Natural killer cell treated with Interleukin-12 subunit alpha and Interleukin-12 subunit beta and Interleukin-15 and Interleukin-18, amount 100 ng/mL, for 72 hours (primary cell): ENCODE measurements around the gene DUXB. TPM values are rescaled to one million over a fixed set of nuclear protein-coding genes. Genes with fewer than 3 reads are reported as not detected.

Experiments
- ATAC-seq, 2 donors: fragments of 150-1000 bp; cut with Tn5 transposase in 1 of 2; sonication (Bioruptor Pico), chemical (Tn5 transposase) in 1 of 2; 2 replicates each; pipeline ENCODE4 v1.10.0; 2021
- DNase-seq: peaks from one replicate; pipeline ENCODE4 v3.0.0; 2022; ENCODE audit warnings: low spot score
- H3K27ac Mint-ChIP-seq, 2 donors: 1 replicate in 1 of 2; 2 replicates in 1 of 2; pipeline ENCODE4 v1.8.0; 2022; ENCODE audit warnings: mixed read lengths in 2 of 2, mild to moderate bottlenecking in 1 of 2, moderate library complexity in 1 of 2
- H3K27me3 Mint-ChIP-seq, 2 donors: 1 replicate in 1 of 2; 2 replicates in 1 of 2; pipeline ENCODE4 v1.8.0; 2022; ENCODE audit warnings: mixed read lengths in 2 of 2
- H3K36me3 Mint-ChIP-seq: one replicate; pipeline ENCODE4 v1.8.0; 2022; ENCODE audit warnings: mixed read lengths
- H3K4me1 Mint-ChIP-seq, 2 donors: 1 replicate in 1 of 2; 2 replicates in 1 of 2; pipeline ENCODE4 v1.8.0; 2022; ENCODE audit warnings: low read depth in 2 of 2, mixed read lengths in 2 of 2, mild to moderate bottlenecking in 1 of 2
- H3K4me3 Mint-ChIP-seq: one replicate; pipeline ENCODE4 v1.8.0; 2022; ENCODE audit warnings: mixed read lengths
- H3K9me3 Mint-ChIP-seq: 2 replicates; pipeline ENCODE4 v1.8.0; 2022; ENCODE audit warnings: mixed read lengths
- total RNA-seq, 2 donors: library from RNA; stranded (reverse); gene quantifications; one replicate each; pipeline ENCODE4 v1.2.3, GENCODE V29; 2022

The DUXB gene
- total RNA-seq, 2 donors from 2014 or later: not detected

DNA sequence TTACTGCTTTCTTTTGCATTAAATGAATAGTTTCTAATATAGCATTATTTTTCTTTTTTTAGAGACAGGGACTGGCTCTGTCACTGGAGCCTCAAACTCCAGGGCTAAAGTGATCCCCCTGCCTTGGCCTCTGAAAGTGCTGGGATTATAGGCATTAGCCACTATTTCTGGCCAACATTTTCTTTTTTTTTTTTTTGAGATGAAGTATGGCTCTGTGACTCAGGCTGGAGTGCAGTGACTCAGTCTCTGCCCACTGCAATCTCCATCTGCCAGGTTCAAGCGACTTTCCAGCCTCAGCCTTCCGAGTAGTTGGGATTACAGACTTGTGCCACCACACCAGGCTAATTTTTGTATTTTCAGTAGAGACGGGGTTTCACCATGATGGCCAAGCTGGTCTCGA is 2.0 kb upstream of the DUXB start:
- Mint-ChIP-seq H3K27ac (no peak overlapping the region), H3K36me3 (no peaks in the 10 kb centered on the region), H3K4me3 (no peak overlapping the region), H3K9me3 (no peaks in the 10 kb centered on the region), H3K4me1 (no peaks in the 10 kb centered on the region), H3K27me3 (peaks cover 0 to under 1% of the 10 kb centered on the region in 2 donors)
- no peak for ATAC-seq
- no peak for DNase-seq

DNA sequence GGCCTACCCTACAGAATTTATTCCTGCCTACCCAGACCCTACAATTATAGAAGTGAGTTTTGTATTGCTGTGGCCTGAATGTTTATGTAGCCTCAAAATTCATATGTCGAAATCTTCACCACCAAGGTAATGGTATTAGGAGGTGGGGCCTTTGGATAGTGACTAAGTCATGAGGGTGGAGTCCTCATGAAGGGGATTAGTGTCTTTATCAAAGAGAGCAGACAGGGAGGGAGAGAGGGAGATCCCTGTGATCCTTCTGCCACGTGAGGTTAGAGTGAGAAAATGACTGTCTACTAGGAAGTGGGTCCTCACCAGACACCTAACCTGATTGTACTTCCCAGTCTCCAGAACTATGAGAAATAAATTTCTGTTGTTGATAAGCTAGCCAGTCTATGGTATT is 981 bp upstream of the DUXB start:
- no peaks in the 10 kb centered on the region for H3K27me3 Mint-ChIP-seq
- DNase-seq: no peak
- no peak overlapping the region for H3K27ac Mint-ChIP-seq
- no peaks in the 10 kb centered on the region for H3K9me3 Mint-ChIP-seq
- no peaks in the 10 kb centered on the region for H3K36me3 Mint-ChIP-seq
- H3K4me1 Mint-ChIP-seq: no peaks in the 10 kb centered on the region
- no peak overlapping the region for H3K4me3 Mint-ChIP-seq
- ATAC-seq: no peak

DNA sequence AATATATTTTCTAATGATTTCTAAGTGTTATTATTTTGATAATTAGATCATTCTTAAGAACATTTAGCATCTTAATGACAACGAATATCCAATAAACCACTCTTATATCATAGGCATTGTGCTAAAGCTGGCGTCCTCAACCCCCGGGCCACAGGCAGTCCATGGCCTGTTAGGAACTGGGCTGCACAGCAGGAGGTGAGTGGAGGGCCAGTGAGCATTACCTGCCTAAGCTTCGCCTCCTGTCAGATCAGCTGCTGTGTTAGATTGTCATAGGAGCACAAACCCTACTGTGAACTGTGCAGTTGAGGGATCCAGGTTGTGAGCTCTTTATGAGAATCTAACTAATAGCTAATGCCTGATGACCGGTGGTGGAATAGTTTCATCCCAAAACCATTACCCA is 3.7 kb downstream of the DUXB start:
- Mint-ChIP-seq H3K4me3 (no peak overlapping the region), H3K9me3 (no peaks in the 10 kb centered on the region), H3K4me1 (no peaks in the 10 kb centered on the region), H3K27me3 (no peaks in the 10 kb centered on the region), H3K36me3 (no peaks in the 10 kb centered on the region), H3K27ac (no peak overlapping the region)
- no peak for DNase-seq
- ATAC-seq: no peak

DNA sequence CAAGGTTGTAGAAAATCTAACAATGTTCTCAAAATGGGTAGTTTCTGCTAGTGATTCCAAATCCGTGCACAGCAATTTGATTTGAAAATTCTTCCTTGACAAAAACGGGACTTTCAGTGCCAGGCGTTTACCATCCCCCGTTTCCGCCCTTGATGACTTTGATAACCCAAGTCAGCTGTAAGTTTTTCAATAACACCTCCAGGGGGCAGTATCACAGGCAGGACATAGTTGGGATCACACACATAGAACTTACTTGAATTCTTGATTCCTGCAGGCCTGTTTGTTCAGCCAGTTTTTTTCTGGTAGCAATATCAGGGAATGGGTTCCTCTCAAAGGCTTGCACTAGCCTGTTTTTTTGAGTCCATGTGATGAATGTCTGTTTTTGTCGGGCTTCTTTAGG is 5.6 kb downstream of the DUXB start:
- Mint-ChIP-seq H3K4me3 (no peak overlapping the region), H3K27ac (no peak overlapping the region), H3K4me1 (no peaks in the 10 kb centered on the region), H3K36me3 (no peaks in the 10 kb centered on the region), H3K9me3 (no peaks in the 10 kb centered on the region), H3K27me3 (no peaks in the 10 kb centered on the region)
- ATAC-seq: no peak
- DNase-seq: no peak

DNA sequence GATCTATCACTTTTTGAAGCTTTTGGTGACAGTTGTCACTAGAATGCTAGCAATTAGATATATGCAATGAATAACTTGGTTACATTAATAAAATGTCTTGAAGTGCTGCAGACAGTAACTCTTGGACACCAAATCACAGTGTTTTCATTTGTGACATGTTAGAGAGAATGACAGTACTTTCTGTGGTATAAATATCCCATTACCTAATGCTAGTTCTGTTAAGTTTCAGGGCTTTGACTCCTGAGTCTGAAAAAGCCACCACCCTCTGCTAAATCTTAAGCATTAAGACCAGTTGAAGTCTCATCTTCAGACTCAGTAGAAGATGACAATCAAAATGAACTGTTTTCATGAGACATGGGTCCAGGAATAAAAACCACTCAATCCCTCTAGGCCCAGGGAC is 13.9 kb downstream of the DUXB start:
- Mint-ChIP-seq H3K27ac (no peak overlapping the region), H3K9me3 (no peaks in the 10 kb centered on the region), H3K27me3 (peaks cover 0 to 14% of the 10 kb centered on the region in 2 donors), H3K36me3 (no peaks in the 10 kb centered on the region), H3K4me3 (no peak overlapping the region), H3K4me1 (no peaks in the 10 kb centered on the region)
- DNase-seq (no peak), ATAC-seq (no peak)

DNA sequence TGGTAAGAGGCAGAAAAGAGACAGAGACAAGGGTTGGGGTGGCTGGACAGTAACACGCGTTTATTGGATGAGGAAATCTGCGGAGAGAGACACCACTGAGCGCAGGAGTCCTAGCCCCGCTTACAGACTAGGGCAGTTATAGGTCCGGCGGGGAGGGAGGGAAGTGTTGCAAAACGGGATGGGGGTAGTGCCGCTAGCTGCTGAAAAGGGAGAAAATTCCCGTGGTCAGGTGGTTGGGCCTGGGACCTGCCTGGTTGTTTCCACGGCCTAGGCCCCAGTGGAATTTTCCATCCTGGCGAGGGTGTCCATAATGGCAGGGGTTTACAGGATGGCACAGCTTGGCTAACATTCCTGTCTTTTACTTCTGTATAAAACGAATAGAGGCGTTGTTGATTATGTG is 19.0 kb downstream of the DUXB start:
- Mint-ChIP-seq H3K4me1 (no peaks in the 10 kb centered on the region), H3K36me3 (no peaks in the 10 kb centered on the region), H3K9me3 (no peaks in the 10 kb centered on the region), H3K4me3 (no peak overlapping the region), H3K27me3 (peaks cover 0 to 14% of the 10 kb centered on the region in 2 donors), H3K27ac (no peak overlapping the region)
- DNase-seq: no peak
- no peak for ATAC-seq

DNA sequence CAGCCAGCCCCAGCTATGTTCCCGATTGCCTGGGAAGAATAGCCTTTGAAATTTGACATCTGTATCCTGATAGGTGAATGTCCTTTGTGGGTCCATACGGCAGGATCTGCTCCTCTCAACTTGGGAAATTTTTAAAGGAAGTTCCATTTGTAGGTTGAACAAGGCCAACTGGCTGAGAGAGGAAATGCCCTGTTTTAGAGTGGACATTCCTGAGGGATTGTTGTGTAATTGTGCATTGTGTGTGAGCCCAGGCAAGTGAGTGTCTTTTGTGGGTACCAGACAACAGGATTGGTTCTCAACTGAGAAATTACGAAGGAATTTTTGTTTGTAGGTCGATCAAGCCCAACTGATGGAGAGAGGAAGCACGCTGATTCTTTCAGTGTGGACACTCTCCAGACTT is 21.9 kb downstream of the DUXB start:
- no peaks in the 10 kb centered on the region for H3K4me1 Mint-ChIP-seq
- ATAC-seq: no peak

DNA sequence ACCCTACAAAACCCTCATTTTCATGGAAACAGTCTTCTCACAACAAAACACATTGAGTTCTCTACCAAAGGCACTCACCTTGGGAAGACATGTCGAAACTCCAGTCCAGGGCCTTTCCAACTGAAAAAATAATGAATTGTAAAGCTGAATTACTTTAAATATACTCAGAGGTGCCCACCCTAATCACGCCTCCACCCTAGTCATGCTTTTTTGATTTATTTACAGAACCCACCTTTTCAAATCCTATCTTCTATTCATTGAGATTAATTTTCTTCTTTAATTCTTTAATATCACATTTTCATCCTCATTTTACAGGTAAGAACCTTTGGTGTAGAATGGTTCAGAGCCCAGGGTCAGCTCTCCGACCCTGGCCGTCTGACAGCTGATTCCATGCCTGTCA is 24.4 kb downstream of the DUXB start, which contains the start of gene CPHXL2:
CPHXL2 (minus strand) TSS at position 101 of the 400 bp plus-strand sequence; CDS start at position 91, 10 bp downstream.
- Mint-ChIP-seq H3K36me3 (no peaks in the 10 kb centered on the region), H3K27me3 (no peaks in the 10 kb centered on the region), H3K9me3 (no peaks in the 10 kb centered on the region), H3K4me3 (no peak within 1 kb of the TSS), H3K4me1 (no peaks in the 10 kb centered on the region), H3K27ac (no peak within 1 kb of the TSS)
- DNase-seq (no peak), ATAC-seq (no peak)

More for the DNA sequence above, 21.9 kb downstream of the DUXB start:
- H3K9me3 Mint-ChIP-seq: no peaks in the 10 kb centered on the region
- no peak for DNase-seq
- H3K27me3 Mint-ChIP-seq: peaks cover 0 to 11% of the 10 kb centered on the region in 2 donors
- no peak overlapping the region for H3K27ac Mint-ChIP-seq
- no peaks in the 10 kb centered on the region for H3K36me3 Mint-ChIP-seq
- no peak overlapping the region for H3K4me3 Mint-ChIP-seq

DNA sequence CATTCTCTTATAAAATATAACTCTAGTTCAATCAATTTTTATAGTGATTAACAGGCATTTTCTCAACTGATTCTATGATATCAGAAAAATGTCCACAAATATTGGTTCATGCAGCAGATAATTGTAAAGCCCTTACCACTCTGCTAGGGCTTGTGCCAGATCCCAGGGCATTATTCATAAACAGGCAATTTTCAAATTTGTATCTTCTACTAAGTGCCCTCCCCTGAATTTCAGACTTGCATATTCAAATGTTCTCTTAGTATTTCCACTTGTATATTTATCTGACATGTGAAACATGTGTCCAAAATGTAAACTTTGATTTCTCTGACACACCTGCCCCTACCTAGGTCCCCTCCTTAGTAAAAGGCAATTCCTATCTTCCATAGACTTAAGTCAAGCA is 33.8 kb downstream of the DUXB start:
- Mint-ChIP-seq H3K36me3 (no peaks in the 10 kb centered on the region), H3K27ac (no peak overlapping the region)

DNA sequence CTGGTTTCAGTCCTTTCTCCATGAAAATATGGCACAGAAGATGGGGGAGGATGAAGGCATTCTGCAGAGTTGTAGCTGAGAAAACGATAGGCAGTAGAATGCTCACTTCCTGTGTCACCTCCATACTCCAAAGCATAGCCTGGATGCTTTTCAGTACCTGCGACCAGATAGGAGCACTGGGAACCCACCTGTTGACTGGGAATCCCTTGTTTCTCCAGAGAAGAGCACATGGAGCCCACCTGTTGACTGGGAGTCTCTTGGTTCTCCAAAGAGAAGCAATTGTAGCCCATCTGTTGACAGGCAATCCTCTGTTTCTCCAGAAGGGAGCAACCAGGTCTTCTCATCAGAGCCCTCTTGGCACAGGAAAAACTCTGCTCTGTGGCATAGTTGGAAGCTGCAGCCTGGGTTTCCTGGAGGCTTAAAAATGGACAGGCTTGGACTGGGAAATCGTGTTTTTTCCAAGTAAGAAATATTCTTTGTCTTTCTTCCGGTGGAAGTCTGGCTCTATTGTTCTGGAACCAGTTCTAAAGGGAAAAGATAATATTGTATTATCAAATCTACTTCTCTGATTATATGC is 40.4 kb downstream of the DUXB start:
- Mint-ChIP-seq H3K27ac (no peak overlapping the region), H3K27me3 (no peaks in the 10 kb centered on the region), H3K4me1 (peaks cover 6 to 11% of the 10 kb centered on the region in 2 donors), H3K4me3 (no peak overlapping the region), H3K36me3 (peaks cover 15% of the 10 kb centered on the region), H3K9me3 (no peaks in the 10 kb centered on the region)
- no peak for ATAC-seq
- DNase-seq: no peak

More for the DNA sequence above, 33.8 kb downstream of the DUXB start:
- H3K9me3 Mint-ChIP-seq: no peaks in the 10 kb centered on the region
- DNase-seq (no peak), ATAC-seq (no peak)
- H3K4me3 Mint-ChIP-seq: no peak overlapping the region
- H3K4me1 Mint-ChIP-seq: peaks cover 0 to 3% of the 10 kb centered on the region in 2 donors
- no peaks in the 10 kb centered on the region for H3K27me3 Mint-ChIP-seq

DNA sequence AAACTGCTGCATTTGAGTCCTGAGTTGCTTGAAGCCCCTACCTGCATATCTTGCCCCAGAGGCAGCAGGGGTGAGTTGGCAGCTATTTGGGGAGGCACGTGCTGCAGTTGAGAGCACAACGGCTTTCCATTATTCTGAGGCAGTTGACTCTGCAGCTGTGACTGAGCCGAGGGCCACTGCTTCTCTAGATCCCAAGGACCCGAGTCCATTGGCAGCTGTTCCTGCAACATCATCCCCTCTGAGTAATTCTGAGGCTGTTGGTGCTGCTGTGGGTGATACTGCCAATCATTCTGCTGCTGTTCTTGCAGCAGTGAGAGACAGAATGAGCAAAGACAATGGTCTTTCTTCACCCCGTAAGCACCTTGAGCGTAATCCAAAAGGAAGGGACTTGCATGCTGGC is 40.9 kb downstream of the DUXB start:
- peaks cover 18% of the 10 kb centered on the region for H3K36me3 Mint-ChIP-seq

DNA sequence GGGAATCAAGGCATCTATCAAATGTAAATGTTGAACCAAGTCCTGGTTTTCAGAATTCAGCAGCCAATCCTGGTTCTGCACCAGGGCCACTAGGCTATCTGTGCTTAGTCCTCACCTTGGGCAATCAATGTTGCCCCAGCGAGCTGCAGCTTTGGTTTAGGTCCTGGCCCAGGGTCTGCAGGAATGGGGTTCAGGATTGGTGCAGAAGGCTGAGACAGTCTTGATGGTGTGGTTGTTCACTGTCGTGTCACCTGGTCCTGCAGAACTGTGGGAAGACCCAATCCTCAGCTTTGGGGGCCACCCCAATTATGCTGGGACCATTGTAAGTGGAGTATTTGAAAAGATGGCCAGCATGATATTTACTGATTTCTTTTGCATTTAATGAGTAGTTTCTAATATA is 43.1 kb downstream of the DUXB start:
- Mint-ChIP-seq H3K27ac (no peak overlapping the region), H3K36me3 (peaks cover 26% of the 10 kb centered on the region)

More for the DNA sequence above, 40.9 kb downstream of the DUXB start:
- ATAC-seq (no peak), DNase-seq (no peak)
- H3K9me3 Mint-ChIP-seq: no peaks in the 10 kb centered on the region
- no peaks in the 10 kb centered on the region for H3K27me3 Mint-ChIP-seq
- no peak overlapping the region for H3K4me3 Mint-ChIP-seq
- H3K27ac Mint-ChIP-seq: no peak overlapping the region
- peaks cover 8 to 11% of the 10 kb centered on the region in 2 donors for H3K4me1 Mint-ChIP-seq

DNA sequence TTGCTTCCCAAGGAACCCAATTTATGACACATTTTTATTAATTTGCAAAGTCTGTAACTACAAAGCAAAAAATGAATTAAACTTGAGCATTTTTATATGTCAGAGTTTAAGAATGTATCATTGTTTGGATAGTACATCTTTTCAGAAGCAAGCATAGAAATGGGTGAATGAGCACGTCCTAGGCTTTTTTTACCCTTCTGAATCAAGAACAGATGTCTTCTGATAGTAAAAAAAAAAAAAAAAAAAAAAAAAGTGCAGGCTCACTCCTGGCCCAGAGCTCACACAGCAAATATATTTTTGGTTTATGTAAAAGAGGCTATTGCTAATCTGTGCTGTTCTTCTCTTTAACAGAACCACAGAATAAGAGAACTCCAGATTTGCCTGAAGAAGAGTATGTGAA is 47.3 kb downstream of the DUXB start:
- DNase-seq: no peak
- ATAC-seq: no peak
- Mint-ChIP-seq H3K9me3 (no peaks in the 10 kb centered on the region), H3K4me3 (peak overlapping the region; percentile 52), H3K4me1 (peaks cover 45 to 56% of the 10 kb centered on the region in 2 donors), H3K36me3 (peaks cover 36% of the 10 kb centered on the region), H3K27ac (peak overlapping the region; percentile 7 to 92), H3K27me3 (no peaks in the 10 kb centered on the region)

More for the DNA sequence above, 43.1 kb downstream of the DUXB start:
- ATAC-seq (no peak), DNase-seq (no peak)
- H3K27me3 Mint-ChIP-seq: no peaks in the 10 kb centered on the region
- no peak overlapping the region for H3K4me3 Mint-ChIP-seq
- no peaks in the 10 kb centered on the region for H3K9me3 Mint-ChIP-seq
- H3K4me1 Mint-ChIP-seq: peaks cover 21% of the 10 kb centered on the region in 2 donors

DNA sequence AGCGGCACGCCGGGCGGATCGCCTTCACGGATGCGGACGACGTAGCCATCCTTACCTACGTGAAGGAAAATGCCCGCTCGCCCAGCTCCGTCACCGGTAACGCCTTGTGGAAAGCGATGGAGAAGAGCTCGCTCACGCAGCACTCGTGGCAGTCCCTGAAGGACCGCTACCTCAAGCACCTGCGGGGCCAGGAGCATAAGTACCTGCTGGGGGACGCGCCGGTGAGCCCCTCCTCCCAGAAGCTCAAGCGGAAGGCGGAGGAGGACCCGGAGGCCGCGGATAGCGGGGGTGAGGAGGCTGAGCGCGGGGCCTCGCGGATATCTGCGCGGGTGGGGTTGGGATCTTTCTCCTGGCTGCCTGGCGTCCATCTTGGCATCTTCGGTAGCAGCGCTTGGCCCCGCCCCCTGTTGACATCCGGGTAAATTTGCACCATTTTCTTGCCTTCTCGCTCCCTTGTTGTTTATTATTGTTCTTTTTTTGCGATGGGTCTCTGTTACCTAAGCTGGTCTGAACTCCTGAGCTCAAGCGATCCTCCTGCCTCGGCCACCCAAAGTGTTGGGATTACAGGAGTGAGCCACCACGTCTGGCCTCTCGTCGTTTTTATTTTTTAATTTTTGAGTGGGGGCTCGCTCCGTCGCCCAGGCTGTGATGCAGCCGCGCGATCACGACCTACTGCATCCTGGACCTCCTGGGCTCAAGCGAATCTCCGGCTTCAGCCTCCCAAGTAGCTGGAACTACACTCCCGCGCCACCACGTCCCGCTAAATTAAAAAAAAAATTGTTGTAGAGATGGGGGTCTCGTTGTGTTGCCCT is 52.8 kb downstream of the DUXB start:
- Mint-ChIP-seq H3K9me3 (no peaks in the 10 kb centered on the region), H3K27ac (peak overlapping the region; percentile 92 to 99), H3K36me3 (peaks cover 24% of the 10 kb centered on the region), H3K27me3 (no peaks in the 10 kb centered on the region), H3K4me3 (peak overlapping the region; percentile 97), H3K4me1 (peaks cover 48 to 62% of the 10 kb centered on the region in 2 donors)
- ATAC-seq (peak; percentile 53 to 66), DNase-seq (peak; percentile 84)
